ENCODE measurements around the gene FGD5. TPM values are rescaled to one million over a fixed set of nuclear protein-coding genes. Genes with fewer than 3 reads are reported as not detected.

FGD5 gene
- total RNA-seq, 1 experiment from 2014 or later, result not detected

DNA sequence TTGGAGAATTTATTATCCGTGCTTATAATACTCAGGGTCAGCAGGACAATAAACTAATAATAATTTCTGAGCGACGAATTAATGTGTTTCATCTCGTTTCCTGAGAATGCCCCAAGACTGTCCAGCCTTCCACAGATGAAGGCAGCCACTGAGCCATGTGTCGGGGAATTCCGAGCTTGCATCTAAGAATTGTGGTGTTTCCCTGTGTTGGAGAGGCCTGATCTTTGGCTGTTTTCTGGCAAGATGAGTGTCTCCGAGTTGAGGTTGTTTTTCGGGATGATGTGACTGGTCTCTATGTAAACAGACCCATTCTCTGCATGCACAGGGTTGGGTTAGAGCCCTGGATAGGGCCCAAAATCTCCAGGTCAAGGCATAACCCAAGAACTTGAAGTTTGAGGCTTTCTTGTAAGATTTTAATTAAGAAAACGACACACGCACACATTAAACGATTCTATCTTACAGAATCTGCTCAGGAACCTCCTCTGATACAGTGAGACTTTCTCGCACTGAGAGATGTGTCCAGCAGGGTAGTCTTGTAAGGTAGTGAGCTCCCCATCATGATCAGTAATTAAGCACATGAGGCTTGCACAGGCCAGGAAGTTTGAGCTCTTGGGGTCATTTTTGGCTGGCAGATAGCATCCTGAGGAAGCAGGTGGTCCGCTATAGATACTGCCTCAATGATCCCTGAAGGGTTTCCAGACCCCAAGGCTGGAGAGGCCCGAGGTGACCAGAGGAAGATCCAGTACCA is 14.4 kb downstream of the FGD5 start:
- ChIA-PET POLR2A (ENCODE audit: low non-redundant PET) (no interaction called here), CTCF (no interaction called here)
- DNase-seq (ENCODE audit: low spot score), result no peak

DNA sequence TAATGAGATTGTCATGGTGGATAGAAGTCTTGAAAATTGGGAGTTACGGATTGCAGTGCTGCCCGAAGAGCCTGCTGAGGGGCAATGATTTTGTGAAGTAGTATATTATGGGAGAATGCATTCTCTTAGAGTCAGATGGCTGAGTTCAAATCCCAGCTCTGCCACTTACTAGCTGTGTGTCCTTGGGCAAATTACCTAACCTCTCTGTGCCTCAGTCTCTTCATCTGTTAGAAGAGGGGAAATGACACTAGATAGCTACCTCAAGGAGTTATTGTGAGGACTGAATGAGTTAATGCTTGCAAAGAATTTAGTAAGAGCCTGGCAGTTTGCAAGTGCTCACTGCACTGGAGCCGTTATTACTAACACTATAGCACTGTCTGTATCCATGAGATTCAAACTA is 15.4 kb downstream of the FGD5 start:
- ChIA-PET POLR2A (ENCODE audit: low non-redundant PET) (no interaction called here), CTCF (no interaction called here)
- no peaks in the 10 kb centered on the region for H3K36me3 ChIP-seq (ENCODE audit: insufficient read depth, low read length, poor library complexity, severe bottlenecking)
- H3K27me3 ChIP-seq (replicated peaks; ENCODE audit: insufficient read depth, low read depth, low read length, poor library complexity), result peaks cover 63% of the 10 kb centered on the region
- intact Hi-C loops (cut with micrococcal nuclease; ENCODE audit: unreplicated experiment), result no loop called here
- H3K9me3 ChIP-seq (ENCODE audit: low read depth, low read length, poor library complexity, severe bottlenecking), result no peaks in the 10 kb centered on the region
- TF ChIP-seq CTCF (conservative IDR thresholded peaks at IDR 0.05; ENCODE audit: low read depth, low read length) (no peak), EZH2 (IDR thresholded peaks at IDR 0.05; ENCODE audit: borderline replicate concordance, low read depth, low read length, poor library complexity, severe bottlenecking) (no peak)
- no peak overlapping the region for H3K4me3 ChIP-seq (ENCODE audit: low read depth, low read length, poor library complexity, severe bottlenecking)
- no peak overlapping the region for H3K27ac ChIP-seq (ENCODE audit: low read depth, low read length, poor library complexity, severe bottlenecking)
- H3K4me1 ChIP-seq (ENCODE audit: insufficient read depth, low read length, poor library complexity, severe bottlenecking), result no peaks in the 10 kb centered on the region
- BruUV-seq (replicated peaks), result no TSS peak
- no peak for DNase-seq (ENCODE audit: low spot score)

More for the DNA sequence above, 14.4 kb downstream of the FGD5 start:
- no peaks in the 10 kb centered on the region for H3K9me3 ChIP-seq (ENCODE audit: low read depth, low read length, poor library complexity, severe bottlenecking)
- intact Hi-C loops (cut with micrococcal nuclease; ENCODE audit: unreplicated experiment), result no loop called here
- no peak overlapping the region for H3K4me3 ChIP-seq (ENCODE audit: low read depth, low read length, poor library complexity, severe bottlenecking)
- H3K4me1 ChIP-seq (ENCODE audit: insufficient read depth, low read length, poor library complexity, severe bottlenecking), result no peaks in the 10 kb centered on the region
- H3K36me3 ChIP-seq (ENCODE audit: insufficient read depth, low read length, poor library complexity, severe bottlenecking), result no peaks in the 10 kb centered on the region
- no TSS peak for BruUV-seq (replicated peaks)
- TF ChIP-seq EZH2 (IDR thresholded peaks at IDR 0.05; ENCODE audit: borderline replicate concordance, low read depth, low read length, poor library complexity, severe bottlenecking), result no peak
- TF ChIP-seq CTCF (conservative IDR thresholded peaks at IDR 0.05; ENCODE audit: low read depth, low read length), result no peak
- H3K27me3 ChIP-seq (replicated peaks; ENCODE audit: insufficient read depth, low read depth, low read length, poor library complexity), result peaks cover 67% of the 10 kb centered on the region
- H3K27ac ChIP-seq (ENCODE audit: low read depth, low read length, poor library complexity, severe bottlenecking), result no peak overlapping the region

DNA sequence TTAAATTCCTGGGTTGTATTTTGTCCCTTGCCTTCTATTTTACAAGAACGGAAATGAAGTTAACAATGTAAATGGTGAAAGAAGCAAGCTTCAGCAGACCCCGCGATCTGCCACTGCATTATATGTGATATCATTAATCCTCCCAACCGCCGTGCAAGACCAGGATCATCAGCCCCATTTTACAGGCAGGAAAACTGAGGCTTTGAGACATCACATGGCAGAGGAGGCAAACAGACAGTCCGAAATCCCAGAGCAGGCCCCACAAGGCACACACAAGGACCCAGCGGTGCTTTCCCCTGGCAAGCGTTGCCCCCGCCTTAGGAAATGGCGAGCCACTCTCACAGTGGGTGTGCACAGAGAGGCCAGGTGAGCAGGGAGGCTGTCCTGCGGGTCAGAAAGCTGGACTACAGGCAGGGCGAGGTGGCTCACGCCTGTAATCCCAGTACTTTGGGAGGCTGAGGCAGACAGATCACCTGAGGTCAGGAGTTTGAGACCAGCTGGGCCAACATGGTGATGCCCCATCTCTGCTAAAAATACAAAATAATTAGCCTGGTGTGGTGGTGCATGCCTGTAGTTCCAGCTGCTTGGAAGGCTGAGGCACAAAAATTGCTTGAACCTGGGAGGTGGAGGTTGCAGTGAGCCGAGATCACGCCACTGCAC is 16.2 kb downstream of the FGD5 start:
- H3K4me3 ChIP-seq (ENCODE audit: low read depth, low read length, poor library complexity, severe bottlenecking), result no peak overlapping the region
- H3K4me1 ChIP-seq (ENCODE audit: insufficient read depth, low read length, poor library complexity, severe bottlenecking), result no peaks in the 10 kb centered on the region
- H3K36me3 ChIP-seq (ENCODE audit: insufficient read depth, low read length, poor library complexity, severe bottlenecking), result no peaks in the 10 kb centered on the region
- BruUV-seq (replicated peaks), result no TSS peak
- H3K9me3 ChIP-seq (ENCODE audit: low read depth, low read length, poor library complexity, severe bottlenecking), result no peaks in the 10 kb centered on the region
- H3K27ac ChIP-seq (ENCODE audit: low read depth, low read length, poor library complexity, severe bottlenecking), result no peak overlapping the region
- no peak for DNase-seq (ENCODE audit: low spot score)
- H3K27me3 ChIP-seq (replicated peaks; ENCODE audit: insufficient read depth, low read depth, low read length, poor library complexity), result peaks cover 55% of the 10 kb centered on the region
- intact Hi-C loops (cut with micrococcal nuclease; ENCODE audit: unreplicated experiment), result no loop called here
- POLR2A ChIA-PET (ENCODE audit: low non-redundant PET), result no interaction called here
- no peak for TF ChIP-seq EZH2 (IDR thresholded peaks at IDR 0.05; ENCODE audit: borderline replicate concordance, low read depth, low read length, poor library complexity, severe bottlenecking)
- TF ChIP-seq CTCF (conservative IDR thresholded peaks at IDR 0.05; ENCODE audit: low read depth, low read length), result no peak
- CTCF ChIA-PET, result no interaction called here

Data from A673 (cell line).